ENCODE data around the gene BCAM. TPM values are rescaled to one million over a fixed set of nuclear protein-coding genes. Genes with fewer than 3 reads are reported as not detected.

Gene BCAM
- total and polyA plus RNA-seq, 2 donors (not counting 3 experiments of a cell fraction or from before 2014, with no cell fraction given): 23.9 to 28.5 TPM

GRCh38 chr19:44856421-44857083 lies 47.6 kb downstream of the BCAM start:
- dilution Hi-C loops (cut with MboI; ENCODE audit: extremely low pct_ligation_motif_present, low sequenced_read_pairs): no loop called here
- no peaks in the 10 kb centered on the region for H3K9me3 ChIP-seq (replicated peaks; ENCODE audit: control insufficient read depth, insufficient read depth, low read length)
- H3K4me1 ChIP-seq (ENCODE audit: control insufficient read depth, extremely low read depth, insufficient read depth, low read length): peaks cover 14% of the 10 kb centered on the region
- no peaks in the 10 kb centered on the region for H3K27me3 ChIP-seq (ENCODE audit: control insufficient read depth in 2 of 2, insufficient read depth in 2 of 2, low read length in 2 of 2)
- POLR2A ChIA-PET: interaction anchor here (0.8 kb wide), 1 partner anchor 8 kb away, joined by 3 read pairs; no protein-coding TSS in a partner anchor
- intact Hi-C loops (cut with micrococcal nuclease): loop anchor here (1.0 kb wide), 1 partner anchor 8 kb away; no protein-coding TSS in a partner anchor
- no peak overlapping the region for H3K9ac ChIP-seq (replicated peaks; ENCODE audit: extremely low read depth, insufficient read depth, low read length)
- no TSS peak for BruUV-seq (replicated peaks)
- DNase-seq (ENCODE audit: low read depth, low spot score): peak; percentile 79
- no peak for TF ChIP-seq MYC (IDR thresholded peaks at IDR 0.05; ENCODE audit: low read depth, low read length)
- no peak for TF ChIP-seq POLR2A (IDR thresholded peaks at IDR 0.05; ENCODE audit: low read depth, low read length)
- TF ChIP-seq CTCF (IDR thresholded peaks at IDR 0.05; ENCODE audit: extremely low read depth in 1 of 2, insufficient read depth in 1 of 2, low read depth in 1 of 2, low read length in 2 of 2): no peak
- TF ChIP-seq POLR2AphosphoS5 (IDR thresholded peaks at IDR 0.05; ENCODE audit: insufficient read depth, low read depth, low read length): peak; percentile 81
- no peak for TF ChIP-seq EZH2 (IDR thresholded peaks at IDR 0.05; ENCODE audit: borderline replicate concordance, low read depth, low read length, severe bottlenecking)
- no peak for TF ChIP-seq MAX (IDR thresholded peaks at IDR 0.05; ENCODE audit: insufficient read depth, insufficient read length)
- TF ChIP-seq JUN (IDR thresholded peaks at IDR 0.05; ENCODE audit: borderline replicate concordance, insufficient read depth, insufficient read length, low read depth): no peak
- TF ChIP-seq GATA2 (IDR thresholded peaks at IDR 0.05; ENCODE audit: insufficient read depth, insufficient read length, low read depth, low read length): peak; percentile 47
- CTCF ChIA-PET: interaction anchor here (0.7 to 1.6 kb wide), 5 partner anchors 8 to 133 kb away, joined by 3 to 4 read pairs (median 3); no protein-coding TSS in a partner anchor
- peaks cover 89% of the 10 kb centered on the region for H3K79me2 ChIP-seq (ENCODE audit: control insufficient read depth, insufficient read depth, low read length)
- H3K9me1 ChIP-seq (replicated peaks; ENCODE audit: control insufficient read depth, extremely low read depth, insufficient read depth, low read length): no peaks in the 10 kb centered on the region
- H3K4me2 ChIP-seq (ENCODE audit: insufficient read depth, low read length): peak overlapping the region; percentile 13
- H3K4me3 ChIP-seq (replicated peaks in 1 of 3; ENCODE audit: insufficient read depth in 1 of 3, low read depth in 1 of 3, low read length in 3 of 3): no peak overlapping the region
- peaks cover 0 to 10% of the 10 kb centered on the region in 2 experiments for H3K36me3 ChIP-seq (ENCODE audit: control insufficient read depth in 2 of 2, extremely low read depth in 1 of 2, insufficient read depth in 2 of 2, low read length in 2 of 2)
- H2AFZ ChIP-seq (ENCODE audit: low read depth, low read length): no peak overlapping the region
- peak; percentile 75 for FAIRE-seq
- peak overlapping the region; percentile 69 for H3K27ac ChIP-seq (ENCODE audit: insufficient read depth, low read depth, low read length)
- no peaks in the 10 kb centered on the region for H4K20me1 ChIP-seq (replicated peaks; ENCODE audit: control insufficient read depth, extremely low read depth, insufficient read depth, low read length)

Measured in endothelial cell of umbilical vein (primary cell).